RWPE1 (cell line): ENCODE results near the gene VPS13D.
"Not testable (repeated sequence)": the region's sequence is repeated elsewhere in the genome, so short reads cannot be mapped to it uniquely, and the experiment has no call there.

ENCODE experiments used
- CTCF ChIA-PET: fragments of 350-600 bp; sonication (Branson Sonifier 250); formaldehyde crosslinking; extraction: SDS; loops from one replicate; lab custom pipeline; 2021; lab: Yijun Ruan, JAX
- POLR2A ChIA-PET: fragments of 400-600 bp; formaldehyde crosslinking; extraction: SDS; loops from one replicate; lab custom pipeline; 2020; ENCODE audit warnings: antibody characterized with exemption; ENCODE audit not compliant: low non-redundant PET; lab: Yijun Ruan, JAX
- DNase-seq: peaks from one replicate; pipeline ENCODE4 v3.0.0; 2012; ENCODE audit warnings: low spot score
- H3K27ac ChIP-seq: fragments of 450-650 bp; 2 replicates; pipeline ENCODE4 v1.5.1; 2017
- TF ChIP-seq, protein P1 (sequence below): fragments of 450-650 bp; conservative IDR thresholded peaks from 2 replicates; pipeline ENCODE4 v1.5.1; 2017; ENCODE audit warnings: low read depth, mild to moderate bottlenecking

The VPS13D gene

DNA sequence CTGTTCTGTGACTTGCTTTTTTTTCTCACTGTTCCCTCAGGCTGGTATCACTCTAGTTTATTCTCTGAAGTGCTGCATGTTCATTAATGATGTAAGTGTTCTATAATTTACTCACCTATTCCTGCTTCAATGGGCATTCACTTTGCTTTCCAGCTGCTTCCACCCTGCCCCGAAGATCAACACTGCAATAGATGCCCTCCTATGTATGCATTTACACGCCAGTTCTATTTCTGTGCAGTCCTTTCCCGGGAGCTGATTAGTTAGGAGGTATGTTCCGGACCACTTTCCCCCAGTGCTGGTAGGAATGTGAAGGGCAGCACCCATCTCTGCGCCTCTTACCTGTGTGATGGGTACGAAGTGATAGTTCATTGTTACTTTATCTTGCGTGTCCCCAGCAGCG is 284.8 kb downstream of the VPS13D start:
- H3K27ac ChIP-seq: no peak overlapping the region
- DNase-seq: no peak

DNA sequence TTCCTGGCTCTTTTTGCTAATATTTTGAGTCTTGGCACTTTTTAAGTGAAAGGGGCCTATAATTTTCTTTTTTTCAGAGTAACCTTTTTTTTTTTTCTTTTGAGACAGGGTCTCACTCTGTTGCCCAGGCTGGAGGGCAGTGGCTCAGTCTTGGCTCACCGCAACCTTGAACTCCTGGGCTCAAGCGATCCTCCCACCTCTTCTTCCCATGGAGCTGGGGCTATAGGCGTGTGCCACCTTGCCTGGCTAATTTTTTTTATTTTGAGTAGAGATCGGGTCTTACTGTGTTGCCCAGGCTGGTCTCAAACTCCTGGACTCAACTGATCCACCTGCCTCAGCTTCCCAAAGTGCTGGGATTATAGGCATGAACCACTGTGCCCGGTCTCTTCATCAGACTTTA is 285.4 kb downstream of the VPS13D start:
- no peak for DNase-seq
- ChIA-PET POLR2A (no interaction called here), CTCF (no interaction called here)
- no peak overlapping the region for H3K27ac ChIP-seq
- TF ChIP-seq, protein P1, sequence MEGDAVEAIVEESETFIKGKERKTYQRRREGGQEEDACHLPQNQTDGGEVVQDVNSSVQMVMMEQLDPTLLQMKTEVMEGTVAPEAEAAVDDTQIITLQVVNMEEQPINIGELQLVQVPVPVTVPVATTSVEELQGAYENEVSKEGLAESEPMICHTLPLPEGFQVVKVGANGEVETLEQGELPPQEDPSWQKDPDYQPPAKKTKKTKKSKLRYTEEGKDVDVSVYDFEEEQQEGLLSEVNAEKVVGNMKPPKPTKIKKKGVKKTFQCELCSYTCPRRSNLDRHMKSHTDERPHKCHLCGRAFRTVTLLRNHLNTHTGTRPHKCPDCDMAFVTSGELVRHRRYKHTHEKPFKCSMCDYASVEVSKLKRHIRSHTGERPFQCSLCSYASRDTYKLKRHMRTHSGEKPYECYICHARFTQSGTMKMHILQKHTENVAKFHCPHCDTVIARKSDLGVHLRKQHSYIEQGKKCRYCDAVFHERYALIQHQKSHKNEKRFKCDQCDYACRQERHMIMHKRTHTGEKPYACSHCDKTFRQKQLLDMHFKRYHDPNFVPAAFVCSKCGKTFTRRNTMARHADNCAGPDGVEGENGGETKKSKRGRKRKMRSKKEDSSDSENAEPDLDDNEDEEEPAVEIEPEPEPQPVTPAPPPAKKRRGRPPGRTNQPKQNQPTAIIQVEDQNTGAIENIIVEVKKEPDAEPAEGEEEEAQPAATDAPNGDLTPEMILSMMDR: no peak

More for the DNA sequence above, 284.8 kb downstream of the VPS13D start:
- TF ChIP-seq, protein P1: no peak
- CTCF ChIA-PET: no interaction called here
- POLR2A ChIA-PET: no interaction called here

DNA sequence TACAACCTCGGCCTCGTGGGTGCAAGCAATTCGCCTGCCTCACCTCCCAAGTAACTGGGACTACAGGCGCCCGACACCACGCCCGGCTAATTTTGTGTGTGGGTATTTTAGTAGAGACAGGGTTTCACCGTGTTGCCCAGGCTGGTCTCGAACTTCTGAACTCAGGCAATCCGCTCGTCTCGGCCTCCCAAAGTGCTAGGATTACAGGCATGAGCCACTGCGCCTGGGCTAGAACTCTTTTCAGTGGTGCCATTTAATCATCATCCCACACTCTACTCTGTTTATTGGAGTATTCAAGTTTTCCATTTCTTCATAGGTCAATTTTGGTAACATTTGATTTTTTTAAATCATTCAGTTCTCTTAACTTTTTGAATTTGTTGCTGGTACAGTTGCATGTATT is 286.9 kb downstream of the VPS13D start:
- no peak overlapping the region for H3K27ac ChIP-seq
- no peak for DNase-seq
- POLR2A ChIA-PET: no interaction called here
- TF ChIP-seq, protein P1: no peak
- CTCF ChIA-PET: interaction anchor here (0.7 kb wide), 1 partner anchor 104 kb away, joined by 6 read pairs; no protein-coding TSS in a partner anchor

DNA sequence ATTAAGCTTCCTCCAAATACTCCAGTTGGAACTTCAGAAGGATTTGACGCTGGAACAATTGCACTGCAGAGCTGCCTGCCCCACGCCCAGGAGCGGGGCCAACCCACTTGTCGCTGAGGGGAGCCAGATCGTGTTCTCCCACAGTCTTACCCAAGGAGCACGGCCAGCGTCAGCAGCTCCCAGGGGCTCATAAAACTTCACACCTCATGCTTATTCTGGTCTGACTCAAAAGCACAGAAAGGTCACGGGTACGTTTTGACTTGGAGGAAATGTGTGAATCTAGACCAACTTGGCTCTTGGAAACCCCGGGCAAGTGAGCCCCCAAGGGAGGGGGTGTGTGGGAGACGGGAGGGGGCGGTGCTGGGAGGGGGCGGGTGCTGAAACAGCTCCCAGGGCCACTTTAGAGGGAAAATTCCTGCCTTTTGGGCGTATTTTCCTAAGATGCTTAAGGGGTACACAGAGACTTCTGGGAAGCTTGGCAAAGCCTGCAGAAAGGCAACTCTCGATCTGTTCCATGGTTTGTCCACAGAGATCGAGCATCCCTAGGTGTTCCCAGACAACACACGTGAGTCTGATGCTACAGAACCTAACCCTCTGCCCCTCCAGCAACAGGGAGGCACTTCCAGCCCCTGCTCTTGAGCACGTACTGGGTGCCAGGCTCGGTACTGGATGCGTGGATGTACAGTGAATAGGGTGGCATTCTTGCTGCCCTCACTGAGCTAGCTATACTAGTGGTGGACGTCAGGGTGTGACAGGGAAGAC is 289.3 kb downstream of the VPS13D start:
- no peak overlapping the region for H3K27ac ChIP-seq
- no peak for DNase-seq
- ChIA-PET POLR2A (no interaction called here), CTCF (no interaction called here)
- TF ChIP-seq, protein P1: no peak

DNA sequence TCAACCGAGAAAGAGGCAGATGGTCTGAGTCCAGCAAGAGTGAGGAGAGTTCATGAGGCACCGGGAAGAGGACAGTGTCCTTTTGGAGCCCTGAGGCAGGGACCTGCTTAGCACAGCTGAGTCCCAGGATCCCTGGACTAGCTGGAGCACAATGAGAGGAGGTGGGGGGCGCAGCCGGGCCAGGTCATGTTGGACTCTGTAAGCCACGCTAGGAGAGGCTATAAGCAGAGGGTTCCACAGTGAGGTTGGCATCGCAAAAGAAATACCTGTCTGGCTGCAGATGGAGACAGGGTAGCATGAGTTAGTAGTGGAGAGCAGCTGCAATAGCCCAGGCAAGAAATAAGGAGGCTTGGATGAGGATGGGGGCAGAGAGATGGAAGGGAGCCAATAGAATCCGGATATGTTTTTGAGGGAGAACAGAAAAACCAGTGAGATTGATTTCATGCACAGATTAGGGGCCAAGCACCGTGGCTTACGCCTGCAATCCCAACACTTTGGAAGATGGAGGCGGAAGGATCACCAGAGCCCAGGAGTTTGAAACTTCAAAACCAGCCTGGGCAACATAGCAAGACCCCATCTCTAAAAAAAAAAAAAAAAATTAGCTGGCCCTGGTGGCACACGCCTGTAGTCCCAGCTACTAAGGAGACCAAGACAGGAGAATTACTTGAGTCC is 290.0 kb downstream of the VPS13D start:
- TF ChIP-seq, protein P1: no peak
- POLR2A ChIA-PET: no interaction called here
- CTCF ChIA-PET: interaction anchor here (0.7 kb wide), 2 partner anchors 17 to 22 kb away, joined by 3 read pairs; no protein-coding TSS in a partner anchor

DNA sequence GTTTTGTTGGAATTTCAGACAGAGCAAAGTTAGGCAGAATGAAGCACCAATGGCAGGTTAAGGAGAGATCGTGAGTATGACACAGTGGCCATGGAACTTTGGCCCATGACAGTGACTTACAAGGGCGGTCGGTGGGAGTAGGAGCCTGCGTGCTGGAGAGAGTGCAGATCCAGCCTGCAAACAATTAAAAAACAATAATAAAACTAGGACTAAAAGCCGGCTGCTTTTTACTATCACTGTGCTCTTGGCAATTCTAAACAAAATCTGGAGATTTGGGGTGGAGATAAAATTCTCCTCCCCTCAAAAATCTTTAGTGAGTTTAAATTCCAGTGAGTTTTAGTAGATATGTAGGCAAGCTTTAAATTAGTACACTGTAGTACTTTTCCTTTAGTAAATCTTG is 291.3 kb downstream of the VPS13D start:
- TF ChIP-seq, protein P1: no peak
- ChIA-PET POLR2A (no interaction called here), CTCF (no interaction called here)
- no peak for DNase-seq
- H3K27ac ChIP-seq: no peak overlapping the region

More for the DNA sequence above, 290.0 kb downstream of the VPS13D start:
- H3K27ac ChIP-seq: no peak overlapping the region
- DNase-seq: no peak

DNA sequence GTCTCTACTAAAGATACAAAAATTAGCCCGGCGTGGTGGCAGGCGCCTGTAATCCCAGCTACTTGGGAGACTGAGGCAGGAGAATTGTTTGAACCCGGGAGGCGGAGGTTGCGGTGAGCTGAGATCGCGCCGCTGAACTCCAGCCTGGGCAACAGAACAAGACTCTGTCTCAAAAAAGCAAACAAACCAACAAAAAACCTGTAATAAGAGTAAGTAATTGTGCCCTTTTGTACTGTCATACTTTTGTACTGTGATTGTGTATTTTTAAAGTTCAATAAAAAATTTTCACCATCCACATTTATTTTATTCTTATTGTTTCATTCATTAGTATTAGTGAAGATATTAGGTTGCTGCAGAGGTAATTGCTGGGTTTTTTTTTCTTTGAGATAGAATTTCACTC is 292.9 kb downstream of the VPS13D start:
- DNase-seq, CTCF ChIA-PET, H3K27ac ChIP-seq, POLR2A ChIA-PET: not testable (repeated sequence)
